ENCODE results near the gene HTR3C. TPM values are rescaled to one million over a fixed set of nuclear protein-coding genes. Genes with fewer than 3 reads are reported as not detected.

HTR3C gene
- total RNA-seq, 3 donors from 2014 or later (not counting 1 experiment from before 2014, with no cell fraction given) = not detected

DNA sequence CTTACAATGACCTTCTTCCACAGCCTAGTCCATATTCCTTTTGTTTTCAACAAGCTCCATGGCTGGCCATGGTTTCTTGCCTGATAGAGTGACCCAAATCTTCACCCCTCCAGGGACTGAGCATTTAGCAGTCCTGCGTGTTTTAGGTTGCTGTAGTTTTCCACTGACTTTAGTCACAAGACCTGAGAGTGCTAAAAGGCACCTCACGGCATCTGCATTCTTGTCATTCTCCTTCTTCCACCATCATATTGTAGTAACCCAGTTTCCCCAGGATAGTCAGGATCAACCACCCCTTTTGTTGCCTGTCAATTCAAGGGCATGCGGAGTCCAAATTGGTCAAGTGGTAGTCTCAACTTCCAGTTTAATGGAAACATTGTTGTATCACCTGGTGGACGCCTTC is 20.8 kb downstream of the HTR3C start:
- H3K27me3 ChIP-seq (ENCODE audit: control insufficient read depth, insufficient read depth, low read length) = no peaks in the 10 kb centered on the region
- Mint-ChIP-seq H3K4me1 (no peaks in the 10 kb centered on the region), H3K9me3 (no peaks in the 10 kb centered on the region), H3K36me3 (no peaks in the 10 kb centered on the region), H3K27ac (no peak overlapping the region), H3K27me3 (ENCODE audit: low read depth in 2 of 2) (peaks cover 7 to 11% of the 10 kb centered on the region in 2 donors), H3K4me3 (no peak overlapping the region)
- no peaks in the 10 kb centered on the region for H3K4me1 ChIP-seq (ENCODE audit: control insufficient read depth, insufficient read depth, low read length)
- H3K36me3 ChIP-seq (ENCODE audit: control insufficient read depth, insufficient read depth, low read length) = no peaks in the 10 kb centered on the region
- H3K4me3 ChIP-seq (ENCODE audit: low read length) = no peak overlapping the region
- TF ChIP-seq, protein P1, sequence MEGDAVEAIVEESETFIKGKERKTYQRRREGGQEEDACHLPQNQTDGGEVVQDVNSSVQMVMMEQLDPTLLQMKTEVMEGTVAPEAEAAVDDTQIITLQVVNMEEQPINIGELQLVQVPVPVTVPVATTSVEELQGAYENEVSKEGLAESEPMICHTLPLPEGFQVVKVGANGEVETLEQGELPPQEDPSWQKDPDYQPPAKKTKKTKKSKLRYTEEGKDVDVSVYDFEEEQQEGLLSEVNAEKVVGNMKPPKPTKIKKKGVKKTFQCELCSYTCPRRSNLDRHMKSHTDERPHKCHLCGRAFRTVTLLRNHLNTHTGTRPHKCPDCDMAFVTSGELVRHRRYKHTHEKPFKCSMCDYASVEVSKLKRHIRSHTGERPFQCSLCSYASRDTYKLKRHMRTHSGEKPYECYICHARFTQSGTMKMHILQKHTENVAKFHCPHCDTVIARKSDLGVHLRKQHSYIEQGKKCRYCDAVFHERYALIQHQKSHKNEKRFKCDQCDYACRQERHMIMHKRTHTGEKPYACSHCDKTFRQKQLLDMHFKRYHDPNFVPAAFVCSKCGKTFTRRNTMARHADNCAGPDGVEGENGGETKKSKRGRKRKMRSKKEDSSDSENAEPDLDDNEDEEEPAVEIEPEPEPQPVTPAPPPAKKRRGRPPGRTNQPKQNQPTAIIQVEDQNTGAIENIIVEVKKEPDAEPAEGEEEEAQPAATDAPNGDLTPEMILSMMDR (IDR thresholded peaks at IDR 0.05) = no peak
- H3K9me3 ChIP-seq (ENCODE audit: control insufficient read depth, insufficient read depth, low read length) = no peaks in the 10 kb centered on the region
- 91% methylated on average over 4 of the region's 4 CpGs for WGBS (ENCODE audit: insufficient coverage)
- H3K27ac ChIP-seq (ENCODE audit: low read length) = no peak overlapping the region
- intact Hi-C loops (cut with micrococcal nuclease) = no loop called here
- DNase-seq (no peak), ATAC-seq (no peak)

DNA sequence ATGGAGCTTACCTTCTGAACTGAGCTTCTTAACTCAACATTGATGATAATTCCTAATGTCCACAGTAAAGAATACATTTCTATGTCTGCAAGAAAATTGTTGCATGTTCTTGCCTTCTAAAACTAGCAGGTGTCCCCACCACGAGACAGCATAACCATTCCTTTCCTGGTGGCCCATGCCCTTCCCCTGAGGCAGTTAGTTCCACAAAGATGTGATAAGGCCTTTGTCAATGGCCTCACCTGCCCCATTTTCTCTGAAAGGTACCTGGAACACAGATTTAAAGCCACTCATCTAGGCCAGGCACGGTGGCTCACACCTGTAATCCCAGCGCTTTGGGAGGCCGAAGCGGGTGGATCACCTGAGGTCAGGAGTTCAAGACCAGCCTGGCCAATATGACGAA is 23.1 kb downstream of the HTR3C start:
- Histone ChIP-seq H3K9me3 (ENCODE audit: control insufficient read depth, insufficient read depth, low read length) (no peaks in the 10 kb centered on the region), H3K27ac (ENCODE audit: low read length) (no peak overlapping the region), H3K4me1 (ENCODE audit: control insufficient read depth, insufficient read depth, low read length) (no peaks in the 10 kb centered on the region), H3K4me3 (ENCODE audit: low read length) (no peak overlapping the region), H3K27me3 (ENCODE audit: control insufficient read depth, insufficient read depth, low read length) (no peaks in the 10 kb centered on the region), H3K36me3 (ENCODE audit: control insufficient read depth, insufficient read depth, low read length) (no peaks in the 10 kb centered on the region)
- Mint-ChIP-seq H3K27me3 (ENCODE audit: low read depth in 2 of 2) (peaks cover 2 to 6% of the 10 kb centered on the region in 2 donors), H3K9me3 (no peaks in the 10 kb centered on the region), H3K36me3 (no peaks in the 10 kb centered on the region), H3K27ac (no peak overlapping the region), H3K4me1 (no peaks in the 10 kb centered on the region), H3K4me3 (no peak overlapping the region)
- no peak for ATAC-seq
- intact Hi-C loops (cut with micrococcal nuclease) = no loop called here
- TF ChIP-seq, protein P1 (IDR thresholded peaks at IDR 0.05) = no peak
- WGBS (ENCODE audit: insufficient coverage) = 77% methylated on average over 5 of the region's 6 CpGs
- no peak for DNase-seq

DNA sequence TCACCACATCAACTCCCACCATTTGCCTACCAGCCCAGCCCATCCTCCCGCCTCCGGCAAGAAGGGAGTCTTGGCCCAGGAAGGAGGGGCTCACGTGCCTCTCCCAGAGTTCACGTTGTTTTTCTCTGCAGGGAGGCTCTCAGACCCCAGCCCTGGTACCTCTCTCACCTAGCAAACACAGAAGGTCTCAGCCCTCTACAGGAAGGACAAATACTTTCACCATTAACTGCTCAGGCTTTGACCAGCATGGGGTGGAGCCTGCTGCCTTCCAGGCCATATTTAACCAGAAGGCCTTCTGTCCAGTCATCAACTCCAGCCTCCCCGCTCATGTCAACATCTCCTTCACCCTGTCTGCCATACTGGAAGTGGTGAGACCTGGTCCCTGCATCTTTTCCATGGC is 25.0 kb downstream of the HTR3C start:
- TF ChIP-seq, protein P1 (IDR thresholded peaks at IDR 0.05) = no peak
- H3K27me3 ChIP-seq (ENCODE audit: control insufficient read depth, insufficient read depth, low read length) = no peaks in the 10 kb centered on the region

DNA sequence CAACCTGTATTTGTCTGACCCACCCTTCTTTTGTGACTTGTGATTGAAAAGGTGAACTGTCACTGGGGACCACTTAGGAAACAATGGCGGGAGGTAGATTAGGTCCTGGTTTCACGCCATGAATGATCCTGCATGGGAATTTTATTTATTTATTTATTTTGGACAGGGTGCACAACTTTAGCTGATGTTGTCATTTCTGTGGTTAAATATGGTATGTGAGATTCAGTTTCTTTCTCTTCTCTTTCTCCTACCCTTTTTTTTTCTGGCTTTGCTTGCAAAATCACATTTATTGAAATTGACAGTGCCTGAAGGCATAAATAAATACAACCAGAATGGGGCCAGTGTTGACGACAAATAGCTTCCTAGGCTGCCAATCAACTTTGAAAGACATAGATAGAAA is 26.0 kb downstream of the HTR3C start:
- Mint-ChIP-seq H3K27me3 (ENCODE audit: low read depth in 2 of 2) (no peaks in the 10 kb centered on the region), H3K9me3 (no peaks in the 10 kb centered on the region), H3K4me3 (no peak overlapping the region), H3K27ac (no peak overlapping the region), H3K4me1 (no peaks in the 10 kb centered on the region), H3K36me3 (no peaks in the 10 kb centered on the region)
- no peak for ATAC-seq
- intact Hi-C loops (cut with micrococcal nuclease) = no loop called here
- DNase-seq = no peak
- Histone ChIP-seq H3K27ac (ENCODE audit: low read length) (no peak overlapping the region), H3K4me1 (ENCODE audit: control insufficient read depth, insufficient read depth, low read length) (no peaks in the 10 kb centered on the region), H3K4me3 (ENCODE audit: low read length) (no peak overlapping the region), H3K9me3 (ENCODE audit: control insufficient read depth, insufficient read depth, low read length) (no peaks in the 10 kb centered on the region), H3K36me3 (ENCODE audit: control insufficient read depth, insufficient read depth, low read length) (no peaks in the 10 kb centered on the region), H3K27me3 (ENCODE audit: control insufficient read depth, insufficient read depth, low read length) (no peaks in the 10 kb centered on the region)
- WGBS (ENCODE audit: insufficient coverage) = 93% methylated on average over 3 of the region's 3 CpGs
- TF ChIP-seq, protein P1 (IDR thresholded peaks at IDR 0.05) = no peak

More for the DNA sequence above, 25.0 kb downstream of the HTR3C start:
- intact Hi-C loops (cut with micrococcal nuclease) = no loop called here
- no peak overlapping the region for H3K4me3 Mint-ChIP-seq
- Histone ChIP-seq H3K27ac (ENCODE audit: low read length) (no peak overlapping the region), H3K36me3 (ENCODE audit: control insufficient read depth, insufficient read depth, low read length) (no peaks in the 10 kb centered on the region), H3K4me3 (ENCODE audit: low read length) (no peak overlapping the region), H3K4me1 (ENCODE audit: control insufficient read depth, insufficient read depth, low read length) (no peaks in the 10 kb centered on the region), H3K9me3 (ENCODE audit: control insufficient read depth, insufficient read depth, low read length) (no peaks in the 10 kb centered on the region)
- H3K27me3 Mint-ChIP-seq (ENCODE audit: low read depth in 2 of 2) = peaks cover 0 to 3% of the 10 kb centered on the region in 2 donors
- no peaks in the 10 kb centered on the region for H3K36me3 Mint-ChIP-seq
- 93% methylated on average over 5 of the region's 5 CpGs for WGBS (ENCODE audit: insufficient coverage)
- ATAC-seq (no peak), DNase-seq (no peak)
- H3K9me3 Mint-ChIP-seq = no peaks in the 10 kb centered on the region
- no peak overlapping the region for H3K27ac Mint-ChIP-seq
- no peaks in the 10 kb centered on the region for H3K4me1 Mint-ChIP-seq
